ENCODE data around the gene MYH15.

Gene MYH15

DNA sequence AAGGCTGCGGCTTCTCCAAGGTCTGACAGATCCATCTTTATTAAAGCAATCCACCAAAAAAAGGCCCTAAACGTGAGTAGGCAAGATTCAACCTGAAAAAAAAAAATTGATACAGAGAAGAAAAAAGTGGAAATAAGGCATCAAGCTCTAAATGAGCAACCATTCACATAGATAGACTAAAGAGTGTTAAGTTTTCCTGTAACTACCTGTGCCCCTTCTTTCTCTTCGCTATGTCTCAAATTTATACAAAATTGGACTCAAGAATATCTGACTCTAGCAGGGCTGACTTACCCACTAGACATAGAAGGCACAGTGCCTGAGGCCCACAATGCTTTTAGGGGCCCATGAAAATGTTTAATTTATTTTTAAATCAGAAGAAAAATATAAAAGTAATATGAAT is at the start of gene MYH15:
TSS of gene MYH15 (minus strand) at position 101 of the 400 bp plus-strand sequence. CDS start at position 35, 66 bp downstream.
- no peak for DNase-seq

DNA sequence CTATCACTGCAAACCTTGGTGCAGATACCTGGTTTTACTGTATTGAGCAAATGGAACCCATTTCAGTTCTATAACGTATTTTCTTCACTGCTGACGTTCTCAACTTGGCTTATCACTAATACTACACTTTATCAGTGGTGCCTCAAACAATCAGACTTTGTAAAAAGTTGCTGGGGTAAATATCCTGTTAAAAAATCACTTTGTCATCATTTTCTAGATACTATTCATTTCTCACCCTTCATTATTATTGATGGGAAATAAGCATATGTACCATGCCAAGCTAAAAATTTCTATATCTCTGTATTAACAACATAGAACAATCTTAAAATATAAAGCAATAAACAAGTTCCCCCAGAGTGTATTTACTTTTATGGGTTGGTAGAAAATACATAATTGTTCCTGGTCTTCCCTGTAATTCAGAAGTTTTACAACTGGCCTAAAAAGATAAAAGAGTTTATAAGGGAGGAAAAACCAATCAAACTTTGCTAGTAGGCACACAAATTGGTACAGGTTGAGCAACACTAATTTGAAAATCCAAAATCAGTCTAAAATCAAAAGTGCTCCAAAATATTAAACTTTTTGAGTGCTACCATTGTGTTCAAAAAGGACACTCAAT is 45.7 kb upstream of the MYH15 start:
- DNase-seq, result no peak

DNA sequence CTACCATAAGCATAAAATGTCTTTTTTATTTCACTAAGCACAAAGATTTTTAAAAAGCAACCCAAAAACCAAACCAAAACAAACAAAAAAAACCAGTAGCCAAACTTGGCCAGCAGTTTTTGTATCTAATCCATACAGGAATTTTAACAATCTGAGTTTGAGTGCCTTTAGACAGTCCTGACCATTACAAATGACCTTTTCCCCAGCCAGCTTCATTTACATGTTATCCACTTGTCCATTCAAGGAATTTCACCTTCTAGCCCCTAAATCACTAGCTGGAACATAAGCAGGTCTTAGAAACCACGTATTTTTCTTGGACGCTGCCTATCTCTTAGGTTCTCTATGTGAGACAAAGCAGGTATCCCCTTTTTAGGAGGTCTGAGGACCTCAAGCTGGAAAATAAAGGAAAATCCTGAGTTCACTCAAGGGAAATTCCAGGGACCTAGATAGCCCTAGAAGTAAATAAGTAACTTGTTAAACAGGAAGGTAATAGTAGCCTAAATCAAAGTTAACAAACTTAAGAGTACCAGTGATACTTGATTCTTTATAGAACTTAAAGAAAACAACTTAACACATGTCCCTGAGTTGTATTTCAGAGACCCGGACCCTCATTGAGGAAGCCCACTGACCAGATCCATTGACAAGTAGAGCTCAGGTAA is 44.6 kb upstream of the MYH15 start:
- DNase-seq, result no peak

DNA sequence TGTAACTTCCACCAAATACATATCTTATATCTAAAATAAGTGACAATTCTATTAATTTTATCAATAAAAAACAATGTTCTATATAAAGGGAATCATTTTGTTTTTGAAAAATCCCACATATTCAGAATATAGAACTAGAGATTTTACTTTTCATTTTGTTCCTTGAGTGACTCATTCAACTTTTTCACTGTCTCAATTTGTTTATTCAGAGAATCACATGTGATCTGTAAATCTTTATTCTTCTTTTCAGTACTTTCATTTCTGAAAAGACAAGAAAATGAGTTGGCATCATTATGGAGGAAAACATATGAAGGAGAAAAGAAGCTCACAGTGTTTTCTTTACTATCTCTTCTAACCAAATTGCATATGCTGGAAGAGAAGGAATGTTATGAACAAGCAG is 43.8 kb upstream of the MYH15 start:
- DNase-seq, result no peak

GRCh38 chr3:108552267-108553159 is 42.1 kb upstream of the MYH15 start:
- DNase-seq, result peak; percentile 27

DNA sequence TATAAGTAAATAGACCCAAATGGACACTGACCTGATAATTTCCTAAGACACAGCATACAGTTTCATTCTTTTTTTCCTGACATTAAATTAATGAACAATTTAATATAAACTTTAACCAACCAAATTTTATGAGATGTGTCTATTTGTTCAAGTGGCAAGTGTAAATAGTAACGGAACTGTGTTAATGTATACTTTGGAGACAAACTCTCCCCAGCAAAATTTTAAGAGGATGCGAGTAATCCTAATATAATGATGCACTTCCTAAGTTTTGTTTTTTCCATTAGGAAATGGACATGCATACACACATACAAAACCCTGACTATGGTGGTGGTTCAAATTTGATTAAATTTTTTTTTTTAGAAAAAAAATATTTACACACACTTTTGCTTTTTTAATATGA is 38.5 kb upstream of the MYH15 start:
- no peak for DNase-seq

- no peak for DNase-seq
Measured at GRCh38 chr3:108548304-108548703, 37.9 kb upstream of the MYH15 start.

GRCh38 chr3:108546692-108547091 is 36.3 kb upstream of the MYH15 start:
- DNase-seq, result no peak

DNA sequence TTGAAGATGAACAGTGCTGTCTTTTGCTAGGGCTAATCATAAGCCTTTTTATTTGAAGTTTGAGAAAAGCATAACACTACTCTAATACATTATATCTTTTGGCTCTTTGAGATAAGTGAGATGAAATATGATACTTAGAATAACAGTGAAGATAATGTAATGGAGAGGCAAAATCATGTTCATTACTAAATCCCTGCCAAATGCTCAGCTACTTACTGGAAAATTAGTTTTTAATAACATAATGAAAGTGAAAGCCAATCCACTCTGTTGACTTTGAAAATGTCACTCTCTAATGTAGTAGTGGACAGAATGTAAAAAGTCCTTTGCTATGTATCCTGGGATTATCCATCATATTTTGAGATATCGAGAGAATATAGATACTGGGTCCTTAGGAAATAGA is 35.9 kb upstream of the MYH15 start:
- DNase-seq, result no peak

- DNase-seq, result no peak
Measured at GRCh38 chr3:108538083-108538482, 27.7 kb upstream of the MYH15 start.

DNA sequence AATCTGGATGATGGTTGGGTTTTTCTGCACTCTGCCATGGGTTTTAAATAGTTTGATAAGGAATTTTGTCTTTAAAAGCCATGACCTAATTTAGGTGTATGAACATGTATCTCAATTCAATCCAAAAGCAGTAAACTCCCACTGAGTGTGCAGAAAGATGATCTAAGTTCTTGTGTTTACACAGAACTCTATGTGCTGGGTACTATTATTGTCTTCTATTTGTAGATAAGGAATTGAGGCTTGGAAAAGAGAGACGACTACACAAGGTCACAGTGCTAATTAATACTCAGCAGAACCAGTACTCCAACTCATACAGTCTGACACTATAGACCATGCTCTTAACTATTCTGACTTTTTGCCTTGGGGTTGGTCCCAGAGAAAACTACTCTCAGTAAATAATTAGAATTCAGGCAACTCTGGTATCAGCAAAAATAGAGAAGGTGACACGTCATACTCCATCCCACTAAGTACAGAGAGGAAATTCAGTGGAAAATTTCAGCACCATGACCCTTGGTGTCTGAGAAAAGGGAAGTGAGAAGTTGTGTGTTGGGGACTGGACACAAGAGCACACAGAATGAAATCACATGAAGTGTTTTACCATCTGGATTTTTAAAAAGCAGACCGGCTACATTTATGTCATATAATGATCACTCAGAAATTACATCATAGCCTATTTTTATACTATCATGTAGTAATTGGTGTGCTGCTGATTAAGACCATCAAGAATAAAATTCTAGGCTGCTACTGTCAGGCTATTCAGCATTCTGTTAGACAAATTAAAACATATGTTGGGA is 18.3 kb upstream of the MYH15 start:
- no peak for DNase-seq

DNA sequence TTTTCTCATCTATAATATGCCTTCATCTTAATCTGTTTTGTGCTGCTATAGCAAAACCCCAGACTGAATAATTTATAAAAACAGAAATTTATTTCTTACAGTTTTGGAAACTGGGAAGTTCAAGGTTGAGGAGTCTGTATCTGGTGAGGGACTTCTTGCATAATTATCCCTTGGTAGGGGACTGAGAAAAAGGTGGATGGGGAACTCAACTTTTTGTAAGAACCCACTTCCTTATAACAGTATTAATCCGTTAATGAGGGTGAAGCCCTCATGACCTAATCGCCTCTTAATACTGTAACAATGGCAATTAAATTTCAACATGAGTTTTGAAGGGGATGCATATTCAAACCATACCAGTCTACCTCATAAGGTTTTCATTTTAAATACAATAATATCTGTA is 17.4 kb upstream of the MYH15 start:
- no peak for DNase-seq

DNA sequence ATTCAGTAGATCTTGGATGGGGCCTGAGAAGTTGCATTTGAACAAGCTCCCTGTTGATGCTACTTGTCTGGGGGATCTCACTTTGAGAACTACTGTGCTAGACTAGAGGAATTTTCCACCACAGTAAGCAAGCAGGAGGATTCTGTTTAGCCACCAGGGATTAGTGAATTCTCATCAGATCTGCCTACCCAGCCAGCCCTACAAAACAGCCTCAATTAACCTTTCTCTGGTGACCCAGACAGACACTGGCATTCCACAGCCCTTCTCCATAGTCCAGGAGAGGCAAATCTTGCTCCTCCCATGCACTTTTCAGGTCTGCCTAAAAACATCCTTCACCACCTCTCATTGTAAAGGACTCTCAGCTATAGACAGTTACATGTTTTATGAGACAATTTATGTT is 16.7 kb upstream of the MYH15 start:
- DNase-seq, result no peak

GRCh38 chr3:108525971-108526370 is 15.6 kb upstream of the MYH15 start:
- DNase-seq, result no peak

GRCh38 chr3:108525256-108525655 is 14.9 kb upstream of the MYH15 start:
- DNase-seq, result no peak

DNA sequence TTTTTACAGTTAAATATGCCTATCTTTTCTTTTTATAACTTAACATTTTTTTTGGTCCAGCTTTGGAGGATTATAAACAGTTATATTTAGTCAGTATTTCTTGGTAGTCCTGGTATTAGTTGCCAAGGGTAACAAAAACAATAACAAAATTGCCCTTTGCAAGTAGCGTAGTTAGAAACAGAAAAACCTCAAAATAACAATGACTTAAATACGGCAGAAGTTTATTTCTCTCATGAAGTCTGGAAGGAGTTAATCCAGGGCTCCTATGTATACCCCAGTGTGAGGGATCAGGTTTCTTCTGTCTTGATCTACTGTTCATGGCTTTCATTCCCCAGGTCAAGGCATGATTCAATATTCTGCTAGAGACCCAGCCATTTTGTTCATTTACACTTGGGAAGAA is 14.1 kb upstream of the MYH15 start:
- DNase-seq, result no peak

DNA sequence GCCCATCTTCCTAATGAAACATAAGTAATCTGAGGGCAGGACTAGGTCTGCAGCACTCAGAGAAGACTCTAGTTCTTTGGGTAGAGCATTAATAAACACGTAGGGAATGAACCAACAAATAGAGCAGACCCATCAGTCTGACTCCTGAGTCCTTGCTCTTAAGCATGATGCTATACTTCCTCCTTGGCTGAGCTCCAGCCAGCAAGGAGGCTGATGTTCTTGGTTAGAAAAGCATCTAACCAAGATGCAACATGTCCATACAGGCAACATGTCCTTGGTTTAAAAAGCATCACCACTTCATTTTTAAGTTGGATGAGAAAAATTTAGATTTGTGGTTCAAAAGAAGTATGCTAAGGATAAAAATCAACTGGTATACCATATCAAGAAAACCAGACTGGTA is 8.5 kb upstream of the MYH15 start:
- no peak for DNase-seq

GRCh38 chr3:108516881-108517280 is 6.5 kb upstream of the MYH15 start:
- DNase-seq, result no peak

DNA sequence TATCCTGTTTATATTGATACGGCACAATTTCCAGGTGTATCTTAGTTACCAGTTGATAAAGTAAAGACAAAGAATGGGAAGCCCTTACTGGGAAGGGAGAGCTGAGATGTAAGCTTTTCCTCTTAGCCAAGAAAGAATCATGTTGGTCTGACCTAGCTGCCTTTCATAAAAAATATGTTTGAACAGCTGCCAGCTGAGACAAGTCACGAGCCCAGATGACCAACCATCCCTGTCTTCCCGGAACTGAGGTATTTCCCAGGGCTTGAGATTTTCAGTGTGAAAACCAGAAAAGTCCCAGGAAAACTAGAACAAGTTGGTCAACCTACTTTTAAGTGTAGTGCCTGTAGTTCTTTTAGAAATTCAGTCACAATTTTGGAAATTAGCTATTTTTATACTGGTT is 3.6 kb upstream of the MYH15 start:
- DNase-seq, result no peak

GRCh38 chr3:108512671-108513070 is 2.3 kb upstream of the MYH15 start:
- DNase-seq, result no peak

DNA sequence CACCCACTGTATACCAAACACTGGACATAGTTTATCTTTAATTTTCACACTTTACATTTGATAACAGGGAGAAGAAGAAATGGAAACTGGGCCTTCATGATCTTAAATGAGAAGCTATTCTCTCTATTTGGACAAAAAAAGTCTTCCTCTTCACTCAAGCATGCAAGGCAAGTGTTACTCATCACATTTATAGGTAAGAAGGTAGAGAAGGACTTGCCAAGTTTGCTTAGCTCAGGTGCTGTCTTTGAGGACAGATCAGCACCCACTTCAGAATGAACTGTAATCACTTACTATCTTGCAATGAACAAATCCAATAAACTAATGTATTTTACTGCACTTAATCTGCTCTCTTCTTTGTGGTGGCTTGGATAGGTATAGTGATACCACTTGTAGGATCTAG is 1.1 kb upstream of the MYH15 start:
- DNase-seq, result no peak

GRCh38 chr3:108511055-108511454 is 659 bp upstream of the MYH15 start:
- no peak for DNase-seq

- no peak for DNase-seq
Measured at GRCh38 chr3:108509871-108510270, 525 bp downstream of the MYH15 start.
